ENCODE data around the gene NARS2.

DNA sequence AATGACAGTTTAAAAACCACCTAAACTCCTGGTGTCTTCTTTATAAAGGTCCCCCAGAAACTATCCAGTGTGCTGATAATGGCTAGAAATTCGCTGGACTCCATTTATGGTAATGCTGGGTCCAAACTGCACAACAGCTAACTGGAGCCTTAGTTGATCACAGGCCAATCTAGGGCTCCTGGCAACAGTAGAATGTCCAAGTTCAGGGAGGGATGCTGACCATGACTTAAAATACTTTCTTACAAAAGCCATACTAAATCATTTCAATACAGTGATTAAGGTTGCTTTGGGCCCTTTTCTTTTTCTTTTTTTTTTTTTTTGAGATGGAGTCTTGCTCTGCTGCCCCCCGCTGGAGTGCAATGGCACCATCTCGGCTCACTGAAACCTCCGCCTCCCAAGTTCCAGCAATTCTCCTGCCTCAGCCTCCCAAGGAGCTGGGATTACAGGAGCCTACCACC is 142.6 kb downstream of the NARS2 start:
- TF ChIP-seq ZBTB7A (IDR thresholded peaks at IDR 0.05; ENCODE audit: low read depth) (no peak), YY1 (IDR thresholded peaks at IDR 0.05; ENCODE audit: low read depth) (no peak), EP300 (IDR thresholded peaks at IDR 0.05; ENCODE audit: borderline replicate concordance) (no peak), TEAD4 (IDR thresholded peaks at IDR 0.05) (no peak), NFIC (IDR thresholded peaks at IDR 0.05) (no peak), CREB1 (IDR thresholded peaks at IDR 0.05; ENCODE audit: low read depth) (no peak), TAF1 (IDR thresholded peaks at IDR 0.05; ENCODE audit: low read depth) (no peak), RAD21 (IDR thresholded peaks at IDR 0.05; ENCODE audit: low read depth) (peak; percentile 40; the same call in 1 of the 2 replicates), EGR1 (IDR thresholded peaks at IDR 0.05) (no peak)
- TF ChIP-seq, protein P1, sequence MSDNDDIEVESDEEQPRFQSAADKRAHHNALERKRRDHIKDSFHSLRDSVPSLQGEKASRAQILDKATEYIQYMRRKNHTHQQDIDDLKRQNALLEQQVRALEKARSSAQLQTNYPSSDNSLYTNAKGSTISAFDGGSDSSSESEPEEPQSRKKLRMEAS (IDR thresholded peaks at IDR 0.05), result no peak
- TF ChIP-seq, protein P2, sequence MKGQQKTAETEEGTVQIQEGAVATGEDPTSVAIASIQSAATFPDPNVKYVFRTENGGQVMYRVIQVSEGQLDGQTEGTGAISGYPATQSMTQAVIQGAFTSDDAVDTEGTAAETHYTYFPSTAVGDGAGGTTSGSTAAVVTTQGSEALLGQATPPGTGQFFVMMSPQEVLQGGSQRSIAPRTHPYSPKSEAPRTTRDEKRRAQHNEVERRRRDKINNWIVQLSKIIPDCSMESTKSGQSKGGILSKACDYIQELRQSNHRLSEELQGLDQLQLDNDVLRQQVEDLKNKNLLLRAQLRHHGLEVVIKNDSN (IDR thresholded peaks at IDR 0.05), result no peak
